K562 (cell line): ENCODE results near the gene LLGL2. TPM values are rescaled to one million over a fixed set of nuclear protein-coding genes. Genes with fewer than 3 reads are reported as not detected.

Experiments
- ATAC-seq: fragments of 200-7000 bp; cut with Tn5 transposase; 3 replicates; pipeline ENCODE4 v1.9.1; 2020; ENCODE audit warnings: moderate library complexity
- BruUV-seq: library from RNA; stranded (reverse); fragments of 400-500 nt; replicated peaks from 2 replicates; lab custom pipeline; 2021; lab: Mats Ljungman, UMichigan
- CTCF ChIA-PET: fragments of 300-600 bp; formaldehyde crosslinking; extraction: SDS; loops from one replicate; lab custom pipeline; 2021; ENCODE audit warnings: low intra/inter-chr PET ratio; lab: Yijun Ruan, JAX
- POLR2A ChIA-PET: fragments of 300-600, 350-650 bp; sonication (Branson Sonifier 250); formaldehyde crosslinking; extraction: SDS; loops from one replicate; lab custom pipeline; 2021; ENCODE audit warnings: antibody characterized with exemption, inconsistent platforms; lab: Yijun Ruan, JAX
- DNase-seq, 4 experiments: peaks; one replicate each; pipeline versions ENCODE4 v3.0.0 to v3.0.0-alpha.2; 2011 to 2018; ENCODE audit warnings: low spot score in 3 of 4, mixed read lengths in 3 of 4; ENCODE audit errors: extremely low read depth in 1 of 4
- FAIRE-seq: peaks from 2 replicates; lab custom pipeline; 2011; peaks lifted over from hg19 to GRCh38; lab: Jason Lieb, UNC
- H2AFZ ChIP-seq: 2 replicates; pipeline ENCODE4 v1.6.0; 2011; ENCODE audit warnings: low read depth, low read length, control low read depth, inconsistent platforms
- H3K27ac ChIP-seq: fragments of 200-600 bp; 3 replicates; pipeline ENCODE4 v1.8.0; 2011; ENCODE audit warnings: low read depth, mild to moderate bottlenecking, control low read depth, inconsistent platforms, low read length, moderate library complexity, mixed read lengths; ENCODE audit errors: extremely low read depth
- H3K27me3 ChIP-seq, 2 experiments: fragments of 300-600 bp in 1 of 2; 2 replicates in 1 of 2; 3 replicates in 1 of 2; pipeline versions ENCODE4 v1.6.0 to v1.8.0; 2011; ENCODE audit warnings: inconsistent platforms in 2 of 2, low read length in 2 of 2, mild to moderate bottlenecking in 1 of 2, mixed read lengths in 1 of 2, moderate library complexity in 1 of 2; ENCODE audit not compliant: control insufficient read depth in 2 of 2, insufficient read depth in 2 of 2
- H3K36me3 ChIP-seq: fragments of 300-600 bp; 3 replicates; pipeline ENCODE4 v1.8.0; 2011; ENCODE audit warnings: mild to moderate bottlenecking, low read length, inconsistent platforms; ENCODE audit not compliant: control insufficient read depth, insufficient read depth
- H3K4me1 ChIP-seq, 2 experiments: fragments of 200-600 bp in 1 of 2; replicated peaks in 1 of 2; 2 replicates in 1 of 2; 3 replicates in 1 of 2; pipeline versions ENCODE4 v1.5.1 to v1.8.0; 2011; ENCODE audit warnings: inconsistent platforms in 2 of 2, low read length in 2 of 2, mild to moderate bottlenecking in 1 of 2, mixed read lengths in 1 of 2, moderate library complexity in 1 of 2; ENCODE audit not compliant: control insufficient read depth in 2 of 2, insufficient read depth in 2 of 2
- H3K4me2 ChIP-seq: 2 replicates; pipeline ENCODE4 v1.6.1; 2011; ENCODE audit warnings: low read length, control low read depth, inconsistent platforms, mixed read lengths; ENCODE audit not compliant: insufficient read depth
- H3K4me3 ChIP-seq: fragments of 200-600 bp; sonication (generic), shearing (Covaris generic); 2 replicates; pipeline ENCODE4 v1.5.1; 2016; ENCODE audit warnings: control low read depth, inconsistent platforms
- H3K79me2 ChIP-seq: fragments of 200-600 bp; 3 replicates; pipeline ENCODE4 v1.8.0; 2011; ENCODE audit warnings: low read length, inconsistent platforms; ENCODE audit not compliant: control insufficient read depth, insufficient read depth
- H3K9ac ChIP-seq, 2 experiments: 2 replicates each; pipeline versions ENCODE4 v1.6.0 to v1.6.1; 2011; ENCODE audit warnings: low read depth in 2 of 2, low read length in 2 of 2, control low read depth in 1 of 2, inconsistent platforms in 1 of 2, mild to moderate bottlenecking in 1 of 2, mixed read lengths in 1 of 2; ENCODE audit not compliant: insufficient read depth in 1 of 2
- H3K9me1 ChIP-seq: one replicate; pipeline ENCODE4 v1.6.0; 2011; ENCODE audit warnings: inconsistent platforms, mild to moderate bottlenecking, low read length, moderate library complexity; ENCODE audit not compliant: control insufficient read depth, insufficient read depth
- H3K9me3 ChIP-seq: replicated peaks from 2 replicates; pipeline ENCODE4 v1.5.1; 2011; ENCODE audit warnings: low read depth, low read length, inconsistent platforms; ENCODE audit not compliant: control insufficient read depth, insufficient read depth
- H4K20me1 ChIP-seq: replicated peaks from 2 replicates; pipeline ENCODE4 v1.6.1; 2011; ENCODE audit warnings: low read length, inconsistent platforms, mixed read lengths; ENCODE audit not compliant: control insufficient read depth, insufficient read depth
- CBFA2T2 ChIP-seq: fragments of 450-650 bp; conservative IDR thresholded peaks from 2 replicates; pipeline ENCODE4 v1.6.1; 2017; ENCODE audit warnings: mild to moderate bottlenecking
- CLOCK ChIP-seq: fragments of 250-450 bp; sonication (Bioruptor Pico); IDR thresholded peaks from 2 replicates; pipeline ENCODE4 v1.4.0; 2020; ENCODE audit warnings: mild to moderate bottlenecking, moderate library complexity, borderline replicate concordance
- HMG20B ChIP-seq: fragments of 250-450 bp; sonication (Bioruptor Pico); IDR thresholded peaks from 2 replicates; pipeline ENCODE4 v1.5.0; 2021; ENCODE audit warnings: mild to moderate bottlenecking
- NCOR1 ChIP-seq: fragments of 450-650 bp; IDR thresholded peaks from 2 replicates; pipeline ENCODE4 v1.6.1; 2016; ENCODE audit warnings: mild to moderate bottlenecking, moderate library complexity
- POLR2G ChIP-seq: fragments of 200-400 bp; formaldehyde crosslinking; IDR thresholded peaks from 2 replicates; pipeline ENCODE4 v1.6.1; 2017; ENCODE audit warnings: low read depth, mild to moderate bottlenecking, antibody characterized with exemption, low read length, moderate library complexity
- UBTF ChIP-seq, 2 experiments: IDR thresholded peaks; 2 replicates each; pipeline ENCODE4 v1.6.1; 2012; ENCODE audit warnings: improper control_type of control experiment in 2 of 2, low read depth in 2 of 2, low read length in 2 of 2, borderline replicate concordance in 1 of 2
- USF2 ChIP-seq: sonication (generic); formaldehyde crosslinking; IDR thresholded peaks from 2 replicates; pipeline ENCODE4 v1.5.0; 2020; ENCODE audit warnings: missing genetic modification reagents
- ZNF561 ChIP-seq: fragments of 450-650 bp; formaldehyde crosslinking; conservative IDR thresholded peaks from 2 replicates; pipeline ENCODE4 v1.4.0; 2020; ENCODE audit warnings: mild to moderate bottlenecking, moderate library complexity
- WGBS: fragments of 100-300 bp; shearing (Covaris generic); methylation state at CpG from one replicate; pipeline ENCODE4 v1.1.6; 2016; ENCODE audit warnings: low coverage, mixed read lengths; ENCODE audit not compliant: insufficient coverage; ENCODE audit errors: missing lambda C conversion rate; 5-methylcytosine and 5-hydroxymethylcytosine counted together
- in situ Hi-C: fragments of 300-500 bp; cut with MboI; formaldehyde crosslinking; loops from 4 replicates; pipeline ENCODE4 v1.15.0; 2018; ENCODE audit warnings: inconsistent platforms, mixed read lengths
- intact Hi-C: fragments of 100-400 bp; cut with micrococcal nuclease; formaldehyde crosslinking; loops from 2 replicates; pipeline ENCODE4 v1.14.2; 2022
- polyA plus RNA-seq, 8 experiments: library from polyadenylated mRNA; depleted of rRNA in 4 of 8; stranded (reverse) in 5 of 8; unstranded in 3 of 8; fragments of >200 nt; fragmentation: Nextera tagmentation in 2 of 8; fragmentation: Illumina TruSeq in 1 of 8; extraction: Ambion mirVana in 2 of 8; extraction: Trizol in 1 of 8; gene quantifications; 2 replicates each; pipeline versions ENCODE4 v1.2.1 to v1.2.3, GENCODE V29; 2011 to 2014; ENCODE audit warnings: inconsistent platforms in 1 of 8, missing spikeins in 1 of 8
- total RNA-seq, 7 experiments: library from RNA; depleted of rRNA in 6 of 7; stranded (reverse); fragments of >200 nt in 6 of 7; fragmentation: Illumina TruSeq in 2 of 7; extraction: Trizol in 2 of 7; gene quantifications; 2 replicates each; pipeline versions ENCODE4 v1.2.1 to v1.2.3, GENCODE V29; 2011 to 2021; ENCODE audit warnings: low replicate concordance in 1 of 7

Gene LLGL2
- total and polyA plus RNA-seq, 9 of the 15 experiments (the other 6 are each of a cell fraction or from before 2014, with no cell fraction given), result 0.32 to 24.4 (median 10.2) TPM

- 0 out of 3 replicates have a peak, but pooled peaks cover 2% of the 10 kb centered on the region for H3K79me2 ChIP-seq
- 71% methylated on average over 15 of the region's 15 CpGs for WGBS
- ATAC-seq, result no peak
- TF ChIP-seq CBFA2T2 (no peak), POLR2G (0 out of 2 replicates have a peak, but pooled peaks have one; percentile 18)
- peaks cover 11 to 28% of the 10 kb centered on the region in 2 experiments; a peak in 4 of 5 replicates for H3K4me1 ChIP-seq
- in situ Hi-C loops (no loop called here), intact Hi-C loops (no loop called here)
- H3K9me3 ChIP-seq, result no peaks in the 10 kb centered on the region
- POLR2A ChIA-PET, result interaction anchor here (0.7 kb wide), 1 partner anchor 378 kb away, joined by 3 read pairs; no protein-coding TSS in a partner anchor
- DNase-seq, result no peak
- peak overlapping the region in 1 of 2 experiments; percentile 31; a peak in 1 of 4 replicates for H3K9ac ChIP-seq
- FAIRE-seq, result no peak
- H3K27me3 ChIP-seq, result no peaks in the 10 kb centered on the region
- H2AFZ ChIP-seq, result no peak overlapping the region
- H3K4me2 ChIP-seq, result no peak overlapping the region
- BruUV-seq, result no TSS peak
- H3K4me3 ChIP-seq, result no peak overlapping the region
- CTCF ChIA-PET, result no interaction called here
- H3K27ac ChIP-seq, result no peak overlapping the region
- H4K20me1 ChIP-seq, result peaks cover 10% of the 10 kb centered on the region; the same call in 1 of the 2 replicates
- peaks cover 30% of the 10 kb centered on the region; the same call in 1 of the 3 replicates for H3K36me3 ChIP-seq
- H3K9me1 ChIP-seq, result no peaks in the 10 kb centered on the region
Observed at GRCh38 chr17:75491680-75492079, 33.8 kb upstream of the LLGL2 start.

- in situ Hi-C loops, result no loop called here
- no peak overlapping the region for H3K4me3 ChIP-seq
- TF ChIP-seq HMG20B (CRISPR knock-in tag) (no peak), UBTF (IDR thresholded peaks at IDR 0.05; ENCODE audit: borderline replicate concordance in 1 of 2, low read depth in 2 of 2, low read length in 2 of 2) (no peak), USF2 (no peak), CLOCK (CRISPR knock-in tag) (no peak), ZNF561 (no peak), NCOR1 (no peak)
Observed at GRCh38 chr17:75492555-75493168, 32.8 kb upstream of the LLGL2 start.

More at GRCh38 chr17:75492555-75493168, 32.8 kb upstream of the LLGL2 start:
- intact Hi-C loops, result no loop called here
- Histone ChIP-seq H2AFZ (no peak overlapping the region), H3K9me3 (no peaks in the 10 kb centered on the region), H3K4me2 (no peak overlapping the region), H3K27ac (no peak overlapping the region), H4K20me1 (peaks cover 6% of the 10 kb centered on the region; the same call in 1 of the 2 replicates), H3K4me1 (peaks cover 3 to 22% of the 10 kb centered on the region in 2 experiments; a peak in 4 of 5 replicates), H3K27me3 (no peaks in the 10 kb centered on the region), H3K36me3 (peaks cover 35% of the 10 kb centered on the region; the same call in 2 of the 3 replicates), H3K9ac (no peak overlapping the region), H3K9me1 (no peaks in the 10 kb centered on the region), H3K79me2 (0 out of 3 replicates have a peak, but pooled peaks cover 2% of the 10 kb centered on the region)
- DNase-seq, result no peak
- ChIA-PET CTCF (no interaction called here), POLR2A (interaction anchor here (0.5 to 0.7 kb wide), 3 partner anchors 10 to 379 kb away, joined by 3 read pairs; no protein-coding TSS in a partner anchor)
- TSS peak; percentile 33 for BruUV-seq
- ATAC-seq, result no peak
- FAIRE-seq, result no peak
- 79% methylated on average over 22 of the region's 23 CpGs for WGBS
